HEK293T (cell line): ENCODE results near the gene GUK1.

ENCODE experiments used
- CTCF ChIA-PET: fragments of 350-600 bp; formaldehyde crosslinking; extraction: SDS; loops from one replicate; lab custom pipeline; 2021; ENCODE audit warnings: antibody characterized with exemption, inconsistent platforms; lab: Yijun Ruan, JAX
- POLR2A ChIA-PET: fragments of 350-600 bp; formaldehyde crosslinking; extraction: SDS; loops from one replicate; lab custom pipeline; 2020; ENCODE audit warnings: antibody characterized with exemption, inconsistent platforms; lab: Yijun Ruan, JAX
- DNase-seq: peaks from one replicate; pipeline ENCODE4 v3.0.0; 2012; ENCODE audit warnings: mixed read lengths; ENCODE audit errors: extremely low spot score
- ARNT ChIP-seq: fragments of 450-650 bp; IDR thresholded peaks from 2 replicates; pipeline ENCODE4 v1.6.1; 2017; ENCODE audit warnings: mild to moderate bottlenecking
- BHLHE40 ChIP-seq: fragments of 450-650 bp; IDR thresholded peaks from 2 replicates; pipeline ENCODE4 v1.6.1; 2016; ENCODE audit warnings: mild to moderate bottlenecking, moderate library complexity, borderline replicate concordance
- CTBP1 ChIP-seq: fragments of 450-650 bp; IDR thresholded peaks from 2 replicates; pipeline ENCODE4 v1.6.1; 2016; ENCODE audit warnings: borderline replicate concordance
- ELF4 ChIP-seq: fragments of 450-650 bp; IDR thresholded peaks from 2 replicates; pipeline ENCODE4 v1.6.1; 2017; ENCODE audit warnings: antibody characterized with exemption
- FOXA1 ChIP-seq: fragments of 450-650 bp; IDR thresholded peaks from 2 replicates; pipeline ENCODE4 v1.6.1; 2016; ENCODE audit warnings: mild to moderate bottlenecking
- FOXK2 ChIP-seq: fragments of 450-650 bp; IDR thresholded peaks from 2 replicates; pipeline ENCODE4 v1.6.1; 2016; ENCODE audit warnings: mild to moderate bottlenecking
- FOXM1 ChIP-seq: fragments of 450-650 bp; IDR thresholded peaks from 2 replicates; pipeline ENCODE4 v1.6.1; 2017; ENCODE audit warnings: mild to moderate bottlenecking, borderline replicate concordance
- HDGF ChIP-seq: fragments of 450-650 bp; IDR thresholded peaks from 2 replicates; pipeline ENCODE4 v1.6.1; 2017; ENCODE audit warnings: antibody characterized with exemption, borderline replicate concordance
- L3MBTL2 ChIP-seq: fragments of 450-650 bp; conservative IDR thresholded peaks from 2 replicates; pipeline ENCODE4 v1.6.1; 2016; ENCODE audit warnings: mild to moderate bottlenecking
- LEF1 ChIP-seq: fragments of 450-650 bp; IDR thresholded peaks from 2 replicates; pipeline ENCODE4 v1.6.1; 2017; ENCODE audit warnings: mild to moderate bottlenecking, borderline replicate concordance
- NFRKB ChIP-seq: fragments of 450-650 bp; IDR thresholded peaks from 2 replicates; pipeline ENCODE4 v1.6.1; 2016; ENCODE audit warnings: mild to moderate bottlenecking, moderate library complexity
- SP1 ChIP-seq: fragments of 450-650 bp; IDR thresholded peaks from 2 replicates; pipeline ENCODE4 v1.6.1; 2017
- SUZ12 ChIP-seq: fragments of 450-650 bp; IDR thresholded peaks from 2 replicates; pipeline ENCODE4 v1.6.1; 2016; ENCODE audit warnings: mild to moderate bottlenecking
- TARDBP ChIP-seq: fragments of 450-650 bp; IDR thresholded peaks from 2 replicates; pipeline ENCODE4 v1.6.1; 2016
- ZNF384 ChIP-seq: fragments of 450-650 bp; IDR thresholded peaks from 2 replicates; pipeline ENCODE4 v1.6.1; 2016
- TF ChIP-seq, protein P1 (sequence below): fragments of 450-650 bp; IDR thresholded peaks from 2 replicates; pipeline ENCODE4 v1.6.1; 2016

Gene GUK1

DNA sequence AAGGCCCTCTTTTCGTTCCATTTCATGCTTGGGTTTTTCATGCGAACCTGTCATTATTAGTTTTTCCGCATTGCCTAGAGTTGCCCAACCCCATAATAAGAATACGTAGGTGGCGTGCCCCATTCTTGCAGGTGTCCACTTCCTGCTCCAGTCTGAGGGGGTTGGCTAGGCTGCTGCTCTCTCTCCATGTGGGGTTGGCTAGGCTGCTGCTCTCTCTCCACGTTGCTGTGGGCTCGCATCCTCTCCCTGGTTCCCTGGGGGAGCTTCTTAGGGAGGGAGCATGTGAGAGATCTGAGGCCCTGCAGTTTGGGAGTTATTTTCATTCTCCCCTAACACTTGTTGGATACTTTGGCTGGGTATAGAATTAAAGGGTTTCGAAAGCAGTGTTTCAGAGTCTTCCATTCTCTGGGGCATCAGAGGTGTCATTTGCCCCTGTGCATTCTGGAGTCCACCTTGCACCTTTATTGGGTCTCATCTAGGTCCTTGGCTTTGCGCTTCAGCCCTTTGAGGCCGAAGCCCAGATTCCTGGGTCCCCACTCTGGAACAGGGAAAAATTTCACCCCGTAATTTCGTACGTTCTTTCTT, 45.6 kb upstream of the GUK1 start:
- TF ChIP-seq FOXK2: no peak
- TF ChIP-seq NFRKB: no peak
- no peak for TF ChIP-seq SUZ12
- no peak for TF ChIP-seq SP1
- TF ChIP-seq ZNF384: no peak
- no peak for TF ChIP-seq FOXA1
- no peak for TF ChIP-seq HDGF
- TF ChIP-seq ARNT: no peak
- TF ChIP-seq BHLHE40: no peak
- TF ChIP-seq FOXM1: no peak
- no peak for TF ChIP-seq LEF1
- no peak for DNase-seq
- CTCF ChIA-PET: no interaction called here
- POLR2A ChIA-PET: no interaction called here

- ChIA-PET POLR2A (no interaction called here), CTCF (no interaction called here)
- DNase-seq: no peak
- no peak for TF ChIP-seq ELF4
Measured at GRCh38 chr1:228095161-228095560, 44.9 kb upstream of the GUK1 start.

GRCh38 chr1:228095938-228096337, 44.1 kb upstream of the GUK1 start:
- ChIA-PET POLR2A (no interaction called here), CTCF (no interaction called here)
- DNase-seq: no peak
- TF ChIP-seq FOXA1 (no peak), FOXK2 (no peak), TARDBP (no peak)

- no peak for TF ChIP-seq SUZ12
- TF ChIP-seq HDGF: 0 out of 2 replicates have a peak, but pooled peaks have one; percentile 34
- ChIA-PET POLR2A (interaction anchor here (1.2 kb wide), 1 partner anchor 11 kb away, joined by 3 read pairs; no protein-coding TSS in a partner anchor), CTCF (no interaction called here)
Measured at GRCh38 chr1:228096416-228097332, 43.4 kb upstream of the GUK1 start.

GRCh38 chr1:228097333-228098081, 42.6 kb upstream of the GUK1 start:
- TF ChIP-seq FOXM1 (no peak), BHLHE40 (no peak), FOXA1 (no peak), ARNT (no peak), SP1 (no peak), TARDBP (no peak), HDGF (no peak), L3MBTL2 (no peak), ZNF384 (no peak), ELF4 (no peak), FOXK2 (no peak), CTBP1 (no peak), NFRKB (no peak), LEF1 (no peak), SUZ12 (no peak)
- TF ChIP-seq, protein P1, sequence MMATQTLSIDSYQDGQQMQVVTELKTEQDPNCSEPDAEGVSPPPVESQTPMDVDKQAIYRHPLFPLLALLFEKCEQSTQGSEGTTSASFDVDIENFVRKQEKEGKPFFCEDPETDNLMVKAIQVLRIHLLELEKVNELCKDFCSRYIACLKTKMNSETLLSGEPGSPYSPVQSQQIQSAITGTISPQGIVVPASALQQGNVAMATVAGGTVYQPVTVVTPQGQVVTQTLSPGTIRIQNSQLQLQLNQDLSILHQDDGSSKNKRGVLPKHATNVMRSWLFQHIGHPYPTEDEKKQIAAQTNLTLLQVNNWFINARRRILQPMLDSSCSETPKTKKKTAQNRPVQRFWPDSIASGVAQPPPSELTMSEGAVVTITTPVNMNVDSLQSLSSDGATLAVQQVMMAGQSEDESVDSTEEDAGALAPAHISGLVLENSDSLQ: no peak
- POLR2A ChIA-PET: interaction anchor here (1.2 to 4.9 kb wide), 4 partner anchors 8 to 16 kb away, joined by 3 to 23 read pairs (median 3); partner anchors contain the start of genes ARF1 and MRPL55
- CTCF ChIA-PET: no interaction called here
- DNase-seq: peak; percentile 1

More at GRCh38 chr1:228096416-228097332, 43.4 kb upstream of the GUK1 start:
- DNase-seq: no peak

GRCh38 chr1:228098323-228098931, 41.7 kb upstream of the GUK1 start:
- CTCF ChIA-PET: interaction anchor here (1.0 kb wide), 1 partner anchor 14 kb away, joined by 3 read pairs; no protein-coding TSS in a partner anchor
- POLR2A ChIA-PET: interaction anchor here (0.7 to 4.9 kb wide), 5 partner anchors 9 to 76 kb away, joined by 3 to 23 read pairs (median 3); partner anchors contain the start of genes ARF1 and MRPL55

More at GRCh38 chr1:228098323-228098931, 41.7 kb upstream of the GUK1 start:
- TF ChIP-seq ARNT (no peak), CTBP1 (no peak), FOXM1 (no peak), ELF4 (no peak), SP1 (no peak)
- TF ChIP-seq, protein P1: no peak
- no peak for DNase-seq
